Renal cortex interstitium (tissue), 15 donors: ENCODE results near the gene LIPG. TPM values are rescaled to one million over a fixed set of nuclear protein-coding genes. Genes with fewer than 3 reads are reported as not detected.
"Not testable (repeated sequence)": the region's sequence is repeated elsewhere in the genome, so short reads cannot be mapped to it uniquely, and the experiment has no call there.

Experiments
- DNase-seq, 11 donors: peaks; one replicate each; pipeline ENCODE4 v3.0.0-alpha.2; 2013; ENCODE audit warnings: low read depth in 9 of 11, low spot score in 4 of 11; ENCODE audit errors: extremely low read depth in 1 of 11
- long read RNA-seq, 16 experiments: transcript quantifications; one replicate each; lab custom pipeline, GENCODE V29; 2026
- polyA plus RNA-seq, 3 donors: library from polyadenylated mRNA; unstranded; fragments of 120-200 nt; gene quantifications; one replicate each; pipeline ENCODE4 v1.2.1, GENCODE V29; 2013; ENCODE audit not compliant: insufficient read length in 3 of 3

LIPG gene
- polyA plus RNA-seq = 10 to 100 TPM; 43.0 to 63.7 (median 44.1) TPM
- long read RNA-seq, donor 1, full-length matches to known transcripts = 11 of 11 reads
- long read RNA-seq, donor 1, partial matches to known transcripts = 0 of 11 reads
- long read RNA-seq, donor 1, other reads (novel, unspliced or antisense) = 0 of 11 reads
- long read RNA-seq, donor 2, full-length matches to known transcripts = 12 of 12 reads
- long read RNA-seq, donor 2, partial matches to known transcripts = 0 of 12 reads
- long read RNA-seq, donor 2, other reads (novel, unspliced or antisense) = 0 of 12 reads
- long read RNA-seq, donor 3, transcript LIPG-207 (1 exons, 3,548 nt) = major isoform, 8 of 8 reads
- long read RNA-seq, donor 3, partial matches to known transcripts = 0 of 8 reads
- long read RNA-seq, donor 3, other reads (novel, unspliced or antisense) = 0 of 8 reads
- long read RNA-seq, donor 4, transcript LIPG-207 (1 exons, 3,548 nt) = major isoform, 13 of 14 reads
- long read RNA-seq, donor 4, partial matches to known transcripts = 0 of 14 reads
- long read RNA-seq, donor 4, other reads (novel, unspliced or antisense) = 0 of 14 reads
- long read RNA-seq, donor 5 = 0 reads
- long read RNA-seq, donor 6, full-length matches to known transcripts = 39 of 39 reads
- long read RNA-seq, donor 6, partial matches to known transcripts = 0 of 39 reads
- long read RNA-seq, donor 6, other reads (novel, unspliced or antisense) = 0 of 39 reads
- long read RNA-seq, donor 7, full-length matches to known transcripts = 31 of 31 reads
- long read RNA-seq, donor 7, partial matches to known transcripts = 0 of 31 reads
- long read RNA-seq, donor 7, other reads (novel, unspliced or antisense) = 0 of 31 reads
- long read RNA-seq, donor 8 = 0 reads
- long read RNA-seq, donor 9, full-length matches to known transcripts = 29 of 29 reads
- long read RNA-seq, donor 9, partial matches to known transcripts = 0 of 29 reads
- long read RNA-seq, donor 9, other reads (novel, unspliced or antisense) = 0 of 29 reads
- long read RNA-seq, donor 10, full-length matches to known transcripts = 33 of 33 reads
- long read RNA-seq, donor 10, partial matches to known transcripts = 0 of 33 reads
- long read RNA-seq, donor 10, other reads (novel, unspliced or antisense) = 0 of 33 reads
- long read RNA-seq, donor 11, transcript LIPG-207 (1 exons, 3,548 nt) = major isoform, 11 of 11 reads
- long read RNA-seq, donor 11, partial matches to known transcripts = 0 of 11 reads
- long read RNA-seq, donor 11, other reads (novel, unspliced or antisense) = 0 of 11 reads
- long read RNA-seq, donor 12, full-length matches to known transcripts = 15 of 15 reads
- long read RNA-seq, donor 12, partial matches to known transcripts = 0 of 15 reads
- long read RNA-seq, donor 12, other reads (novel, unspliced or antisense) = 0 of 15 reads
- long read RNA-seq, donor 13 = 0 reads
- long read RNA-seq, donor 14, full-length matches to known transcripts = 14 of 14 reads
- long read RNA-seq, donor 14, partial matches to known transcripts = 0 of 14 reads
- long read RNA-seq, donor 14, other reads (novel, unspliced or antisense) = 0 of 14 reads
- long read RNA-seq, donor 15, full-length matches to known transcripts = 12 of 12 reads
- long read RNA-seq, donor 15, partial matches to known transcripts = 0 of 12 reads
- long read RNA-seq, donor 15, other reads (novel, unspliced or antisense) = 0 of 12 reads
- long read RNA-seq, donor 16, full-length matches to known transcripts = 48 of 53 reads
- long read RNA-seq, donor 16, partial matches to known transcripts = 5 of 53 reads
- long read RNA-seq, donor 16, other reads (novel, unspliced or antisense) = 0 of 53 reads

- DNase-seq = peak; percentile 59 to 91 (median 70)
Measured at GRCh38 chr18:49561289-49562193, at the start of gene LIPG. Gene LIPG (plus strand): TSS chr18:49562057. CDS start chr18:49562309, 252 bp downstream.

GRCh38 chr18:49512876-49513275 lies 49.0 kb upstream of the LIPG start:
- DNase-seq = not testable (repeated sequence)

- no peak for DNase-seq
Measured at GRCh38 chr18:49514577-49514976, 47.3 kb upstream of the LIPG start.

DNA sequence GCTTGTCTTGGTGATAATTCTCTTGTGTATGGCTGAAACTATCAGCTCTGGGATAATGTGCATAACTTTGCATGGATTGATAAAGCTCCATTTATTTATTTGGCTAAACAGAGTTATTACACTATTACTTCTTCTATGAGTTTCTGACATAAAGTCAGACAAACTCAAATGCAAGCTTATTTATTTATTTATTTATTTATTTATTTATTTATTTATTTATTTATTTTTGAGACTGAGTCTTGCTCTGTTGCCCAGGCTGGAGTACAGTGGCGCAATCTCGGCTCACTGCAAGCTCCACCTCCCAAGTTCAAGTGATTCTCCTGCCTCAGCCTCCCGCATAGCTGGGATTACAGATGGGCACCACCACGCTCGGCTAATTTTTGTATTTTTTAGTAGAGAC lies 46.9 kb upstream of the LIPG start:
- DNase-seq = not testable (repeated sequence)

DNA sequence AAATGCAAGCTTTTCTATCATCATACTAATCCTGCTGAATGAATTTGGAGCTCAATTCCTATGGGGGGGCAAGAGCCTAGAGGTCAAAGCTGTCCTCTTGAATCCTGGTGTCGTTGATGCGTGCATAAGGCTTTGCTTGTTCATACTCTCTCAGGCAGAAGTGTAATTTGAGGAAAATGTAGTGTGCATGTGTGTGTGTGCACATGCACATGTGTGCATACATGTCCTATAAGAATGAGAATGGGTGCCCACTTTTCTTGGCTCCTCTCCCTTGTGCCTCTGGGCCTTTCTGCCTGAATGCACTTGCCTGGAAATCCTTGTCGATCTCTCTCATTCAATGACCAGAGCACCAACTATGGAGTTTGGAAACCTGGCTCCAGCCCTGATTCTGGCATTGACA lies 46.3 kb upstream of the LIPG start:
- DNase-seq = no peak

DNA sequence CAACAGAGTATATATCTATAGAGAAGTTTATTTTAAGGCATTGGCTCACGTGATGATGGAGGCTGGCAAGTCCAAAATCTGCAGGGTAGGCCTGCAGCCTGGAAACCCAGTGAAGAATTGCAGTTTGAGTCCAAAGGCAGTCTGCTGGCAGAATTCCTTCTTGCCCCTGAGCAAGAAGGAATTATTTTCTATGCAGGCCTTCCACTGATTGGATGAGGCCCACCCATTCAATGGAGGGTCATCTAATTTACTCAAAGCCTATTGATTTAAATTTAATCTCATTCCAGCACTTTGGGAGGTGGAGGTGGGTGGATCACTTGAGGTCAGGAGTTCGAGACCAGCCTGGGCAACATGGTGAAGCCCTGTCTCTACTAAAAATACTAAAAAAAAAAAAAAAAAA lies 44.4 kb upstream of the LIPG start:
- no peak for DNase-seq

- no peak for DNase-seq
Measured at GRCh38 chr18:49519101-49519971, 42.5 kb upstream of the LIPG start.

GRCh38 chr18:49520661-49521145 lies 41.2 kb upstream of the LIPG start:
- no peak for DNase-seq

DNA sequence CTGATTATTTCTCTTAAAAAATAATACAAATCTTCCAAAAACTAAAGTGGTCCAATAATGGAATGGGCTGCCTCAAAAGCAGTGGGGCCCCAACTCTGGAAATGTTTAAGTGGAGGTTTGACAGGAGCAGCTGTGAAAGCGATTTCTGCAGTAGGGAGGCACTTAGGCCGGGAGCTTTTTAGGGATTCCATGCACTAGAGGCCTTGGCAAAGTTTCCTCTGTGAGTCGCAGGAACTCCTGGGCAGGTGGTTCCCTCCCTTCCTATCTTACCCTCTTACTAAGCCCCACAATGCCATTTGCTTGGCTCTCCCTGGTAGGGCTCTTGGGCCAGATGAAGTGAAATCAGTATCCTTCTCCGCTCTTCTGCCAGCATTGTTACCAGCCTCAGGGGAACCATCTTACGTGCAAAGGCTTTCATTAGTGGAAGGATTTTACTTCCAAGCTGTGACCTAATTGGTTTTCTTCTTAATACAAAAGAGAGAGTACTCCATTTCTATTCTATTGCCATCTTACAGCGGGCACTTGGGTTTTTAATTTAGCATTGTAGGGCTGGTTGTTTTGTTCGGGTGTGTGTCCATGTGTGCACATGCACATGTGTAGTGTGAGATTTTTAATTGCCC lies 40.5 kb upstream of the LIPG start:
- no peak for DNase-seq

GRCh38 chr18:49523580-49524093 lies 38.2 kb upstream of the LIPG start:
- not testable (repeated sequence) for DNase-seq

- DNase-seq = no peak
Measured at GRCh38 chr18:49524349-49524748, 37.5 kb upstream of the LIPG start.

DNA sequence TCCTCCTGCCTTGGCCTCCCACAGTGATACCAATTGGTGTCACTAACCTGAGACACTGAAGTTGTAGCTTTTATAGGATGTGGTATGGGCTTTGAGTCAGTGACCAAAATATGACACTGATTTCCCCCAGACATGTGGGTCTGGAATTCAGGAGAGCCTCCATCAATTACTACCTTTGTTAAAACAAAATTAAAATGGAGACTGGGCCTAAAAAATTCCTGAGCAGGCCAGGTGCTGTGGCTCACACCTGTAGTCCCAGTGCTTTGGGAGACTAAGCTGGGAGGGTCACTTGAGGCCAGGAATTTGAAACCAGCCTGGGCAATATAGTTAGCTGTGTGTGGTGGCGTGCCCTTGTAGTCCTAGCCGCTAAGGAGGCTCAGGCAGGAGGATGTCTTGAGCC lies 36.9 kb upstream of the LIPG start:
- no peak for DNase-seq

- DNase-seq = no peak
Measured at GRCh38 chr18:49525981-49526380, 35.9 kb upstream of the LIPG start.

DNA sequence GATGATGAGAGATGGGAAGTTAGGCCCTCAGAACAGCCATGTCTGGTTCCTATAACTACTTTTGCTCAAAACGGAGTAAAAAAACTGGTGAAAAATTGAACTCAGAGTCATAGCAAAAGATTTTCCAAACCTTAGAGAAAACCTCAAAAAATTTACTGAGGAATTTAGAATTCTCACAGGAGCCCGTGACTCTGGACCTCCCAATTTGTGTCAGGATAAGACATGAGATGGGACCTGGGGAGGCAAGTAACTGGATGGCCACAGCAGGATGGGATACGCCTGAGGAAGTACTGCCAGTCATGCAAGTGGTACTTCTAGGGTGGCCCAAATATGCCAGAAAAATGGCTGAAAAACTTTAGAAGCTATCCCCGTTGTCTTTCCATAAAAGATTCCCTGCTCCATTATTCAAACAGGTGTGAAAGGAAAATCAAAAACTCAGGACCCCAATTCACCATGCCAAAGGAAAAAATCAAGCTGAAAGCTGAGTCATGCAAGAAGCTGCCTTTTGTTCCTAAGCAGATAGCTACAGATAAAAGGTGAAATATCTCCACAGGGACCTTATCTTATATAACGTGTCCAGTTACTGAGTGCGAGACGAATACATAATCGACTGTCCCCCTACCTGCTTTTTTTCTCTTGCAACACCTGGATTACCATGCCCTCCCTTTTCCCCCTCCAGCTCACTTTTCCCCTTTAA lies 34.1 kb upstream of the LIPG start:
- DNase-seq = no peak

DNA sequence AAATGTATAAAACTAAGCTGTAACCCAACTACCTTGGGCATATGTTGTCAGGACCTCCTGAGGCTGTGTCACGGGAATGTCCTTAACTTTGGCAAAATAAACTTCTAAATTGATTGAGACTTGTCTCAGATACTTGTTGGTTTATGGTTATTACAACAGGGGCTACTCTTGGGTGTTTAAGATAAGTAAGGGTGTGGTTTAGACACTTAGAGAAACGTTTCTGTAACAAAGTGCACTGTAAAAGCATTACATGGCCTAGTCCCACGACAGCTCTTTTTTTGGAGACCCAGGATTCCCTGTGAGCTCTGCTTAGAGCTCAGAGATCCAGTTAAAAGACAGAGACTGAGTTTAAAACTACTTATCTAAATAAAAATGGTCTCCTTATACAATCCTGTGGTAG lies 32.3 kb upstream of the LIPG start:
- no peak for DNase-seq
